T-cell (primary cell): Measurements from ENCODE around the gene ACOX3. TPM values are rescaled to one million over a fixed set of nuclear protein-coding genes. Genes with fewer than 3 reads are reported as not detected.

Experiments
- ATAC-seq, 4 experiments: fragments of 200-7000 bp in 3 of 4; fragments of 150-1000 bp in 1 of 4; cut with Tn5 transposase; replicated peaks in 1 of 4; 1 replicate in 3 of 4; 2 replicates in 1 of 4; pipeline ENCODE4 v1.10.0; 2021; ENCODE audit warnings: moderate library complexity in 3 of 4, mild to moderate bottlenecking in 2 of 4, moderate number of reproducible peaks in 1 of 4
- CTCF ChIA-PET, 2 donors: fragments of 300-600 bp; sonication (Branson Sonifier 250); formaldehyde crosslinking; loops; one replicate each; lab custom pipeline; 2022; ENCODE audit warnings: antibody characterized with exemption in 2 of 2; lab: Charles Lee
- POLR2A ChIA-PET, 2 donors: fragments of 300-600 bp; sonication (Branson Sonifier 250); formaldehyde crosslinking; loops; one replicate each; lab custom pipeline; 2022; ENCODE audit warnings: antibody characterized with exemption in 2 of 2; lab: Charles Lee
- DNase-seq, 35 experiments: peaks; one replicate each; pipeline versions ENCODE4 v3.0.0 to v3.0.0-alpha.2; 2013 to 2023
- H3K27ac ChIP-seq: one replicate; pipeline ENCODE4 v1.5.1; 2013; ENCODE audit warnings: low read length
- H3K27me3 ChIP-seq, 2 experiments: replicated peaks in 1 of 2; 1 replicate in 1 of 2; 2 replicates in 1 of 2; pipeline versions ENCODE4 v1.6.1 to v1.7.0; 2013; ENCODE audit warnings: low read length in 1 of 2, mixed read lengths in 1 of 2; ENCODE audit not compliant: control insufficient read depth in 2 of 2, insufficient read depth in 2 of 2; ENCODE audit errors: extremely low read depth in 1 of 2
- H3K36me3 ChIP-seq, 2 donors: 1 replicate in 1 of 2; 2 replicates in 1 of 2; pipeline versions ENCODE4 v1.6.1 to v1.7.0; 2013; ENCODE audit warnings: low read length in 1 of 2; ENCODE audit not compliant: control insufficient read depth in 2 of 2, insufficient read depth in 1 of 2; ENCODE audit errors: extremely low read depth in 1 of 2
- H3K4me1 ChIP-seq, 2 experiments: 1 replicate in 1 of 2; 2 replicates in 1 of 2; pipeline versions ENCODE4 v1.6.1 to v1.7.0; 2013; ENCODE audit warnings: low read length in 2 of 2, mixed read lengths in 1 of 2; ENCODE audit not compliant: insufficient read depth in 2 of 2, control insufficient read depth in 1 of 2; ENCODE audit errors: extremely low read depth in 1 of 2
- H3K4me3 ChIP-seq, 2 donors: 1 replicate in 1 of 2; 2 replicates in 1 of 2; pipeline versions ENCODE4 v1.5.1 to v1.7.0; 2013; ENCODE audit warnings: mild to moderate bottlenecking in 2 of 2, low read length in 1 of 2, moderate library complexity in 1 of 2; ENCODE audit not compliant: control insufficient read depth in 1 of 2; ENCODE audit errors: extremely low read depth in 1 of 2
- H3K9me3 ChIP-seq: 2 replicates; pipeline ENCODE4 v1.7.0; 2013
- H3K27ac Mint-ChIP-seq, 2 donors: one replicate each; pipeline ENCODE4 v1.8.0; 2020 to 2021; ENCODE audit warnings: mild to moderate bottlenecking in 2 of 2, mixed read lengths in 2 of 2
- H3K27me3 Mint-ChIP-seq, 2 donors: one replicate each; pipeline ENCODE4 v1.8.0; 2021 to 2022; ENCODE audit warnings: mixed read lengths in 2 of 2
- H3K36me3 Mint-ChIP-seq: one replicate; pipeline ENCODE4 v1.8.0; 2021; ENCODE audit warnings: mixed read lengths
- H3K4me1 Mint-ChIP-seq, 3 donors: one replicate each; pipeline ENCODE4 v1.8.0; 2020 to 2022; ENCODE audit warnings: mixed read lengths in 3 of 3, mild to moderate bottlenecking in 1 of 3
- H3K4me3 Mint-ChIP-seq, 3 donors: one replicate each; pipeline ENCODE4 v1.8.0; 2020 to 2022; ENCODE audit warnings: mild to moderate bottlenecking in 3 of 3, mixed read lengths in 3 of 3, moderate library complexity in 3 of 3
- H3K9me3 Mint-ChIP-seq, 3 donors: one replicate each; pipeline ENCODE4 v1.8.0; 2020 to 2022; ENCODE audit warnings: mixed read lengths in 3 of 3
- WGBS: methylation state at CpG from one replicate; pipeline ENCODE4 v1.1.5; 2013; ENCODE audit warnings: missing lambda C conversion rate; ENCODE audit not compliant: insufficient coverage; 5-methylcytosine and 5-hydroxymethylcytosine counted together
- total RNA-seq, 35 experiments: library from RNA in 6 of 35; stranded (reverse) in 6 of 35; fragments of 120-200 nt in 1 of 35; gene quantifications; one replicate each; pipeline versions ENCODE4 v1.2.1 to v1.2.4 and lab custom pipeline; 2013 to 2026

Gene ACOX3
- total RNA-seq, 5 donors from 2014 or later (not counting 1 experiment from before 2014, with no cell fraction given) = 9.4 to 20.7 (median 15.8) TPM

DNA sequence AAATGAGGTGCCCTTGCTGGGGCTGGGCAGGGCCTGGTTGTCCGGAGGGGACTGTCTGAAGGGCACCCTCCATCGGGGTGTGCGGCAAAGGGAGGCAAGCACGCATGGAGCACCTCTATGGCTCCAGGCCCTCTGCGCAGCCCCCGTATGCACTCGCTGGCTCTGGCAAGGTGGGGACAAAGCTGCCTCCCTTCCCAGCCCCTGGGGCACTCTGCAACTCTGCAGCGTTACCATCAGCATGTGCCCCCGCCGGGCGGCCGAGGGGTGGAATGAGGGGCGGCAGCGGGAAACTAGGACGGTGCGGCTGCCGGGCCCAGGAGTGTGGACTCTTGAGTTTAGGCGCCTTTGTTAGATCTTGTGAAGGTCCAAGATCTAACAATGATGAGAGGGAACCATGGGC is 26.5 kb upstream of the ACOX3 start:
- ChIA-PET CTCF (no interaction called here), POLR2A (no interaction called here)
- Mint-ChIP-seq H3K27ac (no peak overlapping the region), H3K36me3 (peaks cover 42% of the 10 kb centered on the region), H3K9me3 (no peaks in the 10 kb centered on the region), H3K27me3 (no peaks in the 10 kb centered on the region), H3K4me3 (no peak overlapping the region), H3K4me1 (peaks cover 0 to 3% (median 2%) of the 10 kb centered on the region in 3 donors)
- Histone ChIP-seq H3K4me3 (no peak overlapping the region), H3K27ac (no peak overlapping the region), H3K4me1 (no peaks in the 10 kb centered on the region), H3K27me3 (no peaks in the 10 kb centered on the region), H3K9me3 (no peaks in the 10 kb centered on the region), H3K36me3 (peaks cover 17 to 46% of the 10 kb centered on the region in 2 donors)
- DNase-seq (no peak), ATAC-seq (no peak)
- WGBS = 97% methylated on average over 18 of the region's 18 CpGs

DNA sequence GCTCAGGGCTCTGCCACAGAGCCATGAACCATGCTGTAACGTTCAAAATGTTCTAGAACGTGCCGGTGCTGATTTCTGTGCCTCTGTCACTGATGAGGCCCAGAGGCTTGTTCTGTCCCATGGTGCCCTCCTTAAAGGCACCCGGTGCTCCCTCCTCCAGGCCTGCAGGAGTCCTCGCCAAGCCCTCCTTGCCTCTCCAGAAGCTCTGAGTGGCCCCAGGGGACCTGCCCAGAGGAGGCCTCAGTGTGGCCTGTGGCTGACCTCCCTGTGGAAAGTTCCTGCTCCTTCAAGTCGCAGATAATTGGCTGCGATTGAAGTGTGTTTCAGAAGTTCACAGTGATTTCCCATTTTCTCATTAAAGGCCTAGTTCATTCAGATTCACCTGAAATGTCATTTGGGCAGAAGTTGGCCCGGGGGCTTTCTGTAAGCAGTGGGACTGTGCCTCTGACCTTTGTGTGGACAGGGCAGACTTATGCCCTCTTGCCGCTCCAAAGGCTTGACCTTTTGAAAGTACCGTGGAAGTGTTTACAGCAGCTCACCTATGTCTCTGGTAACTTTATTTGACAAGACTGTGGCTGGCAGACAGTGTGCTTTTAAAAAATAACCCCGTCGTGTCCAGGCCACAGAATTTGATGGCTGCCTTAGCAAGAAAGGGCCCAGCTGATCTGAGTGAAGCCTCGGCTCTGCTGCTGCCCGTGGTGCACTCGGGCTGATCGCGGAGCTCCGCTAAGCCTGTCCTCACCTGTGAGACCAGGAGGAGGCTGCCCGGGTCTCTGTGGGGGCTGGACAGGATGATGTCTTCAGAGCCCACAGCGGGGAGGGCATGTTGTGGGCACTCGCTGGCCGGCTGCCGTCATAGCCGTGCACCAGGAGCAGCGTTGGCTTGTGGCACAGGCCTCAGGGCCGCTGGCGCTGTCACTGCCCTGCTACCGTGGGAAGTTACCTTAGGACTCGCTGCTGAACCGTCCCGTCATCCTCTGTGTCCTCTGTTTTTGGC is 25.4 kb upstream of the ACOX3 start:
- H3K9me3 Mint-ChIP-seq = no peaks in the 10 kb centered on the region
- H3K4me3 ChIP-seq = no peak overlapping the region
- H3K27me3 Mint-ChIP-seq = no peaks in the 10 kb centered on the region
- H3K4me3 Mint-ChIP-seq = no peak overlapping the region
- no peaks in the 10 kb centered on the region for H3K27me3 ChIP-seq
- H3K4me1 Mint-ChIP-seq = peaks cover 0 to 3% (median 2%) of the 10 kb centered on the region in 3 donors
- H3K27ac Mint-ChIP-seq = no peak overlapping the region
- H3K27ac ChIP-seq = no peak overlapping the region
- ATAC-seq = no peak
- CTCF ChIA-PET = no interaction called here
- H3K36me3 Mint-ChIP-seq = peaks cover 46% of the 10 kb centered on the region
- H3K4me1 ChIP-seq = no peaks in the 10 kb centered on the region
- DNase-seq = no peak
- H3K36me3 ChIP-seq = peaks cover 13 to 42% of the 10 kb centered on the region in 2 donors
- POLR2A ChIA-PET = no interaction called here
- no peaks in the 10 kb centered on the region for H3K9me3 ChIP-seq
- WGBS = 97% methylated on average over 29 of the region's 31 CpGs

DNA sequence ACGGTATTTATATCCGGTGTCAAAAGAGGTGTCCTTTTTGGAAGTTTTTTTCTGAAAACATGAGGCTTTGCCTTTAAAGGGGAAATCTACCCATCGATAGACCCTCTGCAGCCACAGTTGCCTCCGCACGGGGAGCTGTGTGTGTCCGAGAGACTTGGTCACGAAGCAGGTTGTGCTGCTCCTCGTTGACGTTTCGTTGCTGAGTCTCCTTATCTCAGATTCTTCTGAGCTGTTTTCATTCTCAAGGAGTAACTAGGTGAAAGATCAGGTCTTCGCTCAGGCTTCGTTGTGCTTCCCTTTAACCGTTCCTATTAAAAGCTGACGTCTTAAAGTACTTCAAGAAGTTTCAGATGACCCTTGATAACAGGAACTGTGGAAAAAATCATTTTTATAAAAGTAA is 23.9 kb upstream of the ACOX3 start:
- peaks cover 0 to 3% (median 2%) of the 10 kb centered on the region in 3 donors for H3K4me1 Mint-ChIP-seq

DNA sequence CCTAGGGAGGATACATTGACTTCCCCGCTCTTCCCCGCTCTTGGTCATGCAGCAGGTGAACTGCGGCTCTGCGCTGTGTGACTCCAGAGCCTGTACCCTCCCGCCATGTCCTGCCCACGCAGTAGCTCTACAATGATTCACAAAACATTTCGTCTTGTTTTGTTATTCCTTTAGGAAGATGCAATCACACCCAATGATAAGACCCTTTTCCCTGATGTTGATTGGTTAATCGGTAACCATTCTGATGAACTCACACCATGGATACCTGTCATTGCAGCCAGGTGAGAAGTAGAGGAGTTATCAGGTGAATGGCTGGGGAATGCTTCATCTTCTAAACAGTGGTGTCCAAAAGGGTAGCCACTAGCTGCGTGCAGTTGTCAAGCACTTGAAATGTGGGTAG is 23.3 kb upstream of the ACOX3 start:
- no peak overlapping the region for H3K27ac Mint-ChIP-seq
- Histone ChIP-seq H3K27me3 (no peaks in the 10 kb centered on the region), H3K4me3 (no peak overlapping the region), H3K36me3 (peaks cover 13 to 50% of the 10 kb centered on the region in 2 donors), H3K27ac (no peak overlapping the region), H3K9me3 (no peaks in the 10 kb centered on the region), H3K4me1 (no peaks in the 10 kb centered on the region)
- no peaks in the 10 kb centered on the region for H3K27me3 Mint-ChIP-seq
- H3K4me1 Mint-ChIP-seq = peaks cover 0 to 3% (median 2%) of the 10 kb centered on the region in 3 donors
- no peaks in the 10 kb centered on the region for H3K9me3 Mint-ChIP-seq
- CTCF ChIA-PET = no interaction called here
- no peak for ATAC-seq
- H3K36me3 Mint-ChIP-seq = peaks cover 47% of the 10 kb centered on the region
- DNase-seq = no peak
- no peak overlapping the region for H3K4me3 Mint-ChIP-seq
- POLR2A ChIA-PET = no interaction called here
- 97% methylated on average over 6 of the region's 9 CpGs for WGBS

More for the DNA sequence above, 23.9 kb upstream of the ACOX3 start:
- POLR2A ChIA-PET = no interaction called here
- Mint-ChIP-seq H3K27ac (no peak overlapping the region), H3K4me3 (no peak overlapping the region), H3K9me3 (no peaks in the 10 kb centered on the region), H3K36me3 (peaks cover 48% of the 10 kb centered on the region), H3K27me3 (no peaks in the 10 kb centered on the region)
- Histone ChIP-seq H3K9me3 (no peaks in the 10 kb centered on the region), H3K27ac (no peak overlapping the region), H3K4me1 (no peaks in the 10 kb centered on the region), H3K36me3 (peaks cover 13 to 48% of the 10 kb centered on the region in 2 donors), H3K27me3 (no peaks in the 10 kb centered on the region), H3K4me3 (no peak overlapping the region)
- CTCF ChIA-PET = no interaction called here
- DNase-seq = no peak
- no peak for ATAC-seq
- 96% methylated on average over 11 of the region's 14 CpGs for WGBS

DNA sequence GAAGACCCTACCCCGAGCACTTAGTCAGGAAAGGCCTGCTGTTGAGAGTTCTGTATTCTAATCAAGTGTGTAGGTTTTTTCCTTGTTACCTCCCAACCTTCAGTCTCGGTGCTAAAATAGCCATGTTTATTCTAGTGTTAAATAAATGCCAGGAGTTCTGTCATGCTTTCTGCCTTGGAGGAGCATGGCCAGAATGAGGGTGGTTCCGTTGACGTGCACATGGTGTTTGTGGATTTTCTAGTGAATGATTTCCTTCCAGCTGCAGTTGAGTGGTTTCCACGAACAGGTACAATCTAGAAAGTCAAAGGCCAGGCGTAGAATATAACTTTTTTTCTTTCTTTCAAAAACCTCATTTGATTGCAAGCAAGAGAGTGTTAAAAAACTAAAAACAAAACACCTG is 21.1 kb upstream of the ACOX3 start:
- no peaks in the 10 kb centered on the region for H3K9me3 Mint-ChIP-seq
- no peak overlapping the region for H3K4me3 ChIP-seq
- ATAC-seq = no peak
- ChIA-PET CTCF (interaction anchor here in 1 of 2 donors (0.7 kb wide), 1 partner anchor 536 kb away, joined by 3 read pairs; no protein-coding TSS in a partner anchor), POLR2A (no interaction called here)
- no peak overlapping the region for H3K27ac ChIP-seq
- DNase-seq = no peak
- no peak overlapping the region for H3K4me3 Mint-ChIP-seq
- H3K36me3 ChIP-seq = peaks cover 11 to 38% of the 10 kb centered on the region in 2 donors
- no peaks in the 10 kb centered on the region for H3K27me3 ChIP-seq
- H3K4me1 ChIP-seq = no peaks in the 10 kb centered on the region
- no peaks in the 10 kb centered on the region for H3K27me3 Mint-ChIP-seq
- no peaks in the 10 kb centered on the region for H3K9me3 ChIP-seq
- peaks cover 46% of the 10 kb centered on the region for H3K36me3 Mint-ChIP-seq
- WGBS = 83% methylated on average over 1 of the region's 6 CpGs
- H3K27ac Mint-ChIP-seq = no peak overlapping the region
- no peaks in the 10 kb centered on the region for H3K4me1 Mint-ChIP-seq

DNA sequence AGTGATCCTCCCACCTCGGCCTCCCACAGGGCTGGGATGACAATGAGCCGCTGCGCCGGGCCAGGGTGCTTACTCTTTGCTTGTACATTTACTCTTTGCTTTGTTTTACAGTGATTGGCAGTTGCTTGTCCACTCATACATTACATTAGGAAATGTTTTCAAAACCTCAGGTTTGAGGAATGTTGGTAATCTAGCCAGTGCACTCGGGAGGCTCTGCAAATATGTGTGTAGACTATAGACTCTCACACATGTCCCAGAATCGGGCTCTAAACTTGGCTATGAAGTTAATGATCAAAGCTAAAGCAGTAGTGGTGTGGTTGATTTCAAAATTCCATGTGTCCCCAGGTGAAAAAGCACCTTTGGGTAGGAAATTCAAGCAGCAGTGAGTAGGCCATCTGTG is 20.6 kb upstream of the ACOX3 start:
- no peaks in the 10 kb centered on the region for H3K27me3 Mint-ChIP-seq
- no peak overlapping the region for H3K4me3 Mint-ChIP-seq
- DNase-seq (no peak), ATAC-seq (no peak)
- peaks cover 6 to 38% of the 10 kb centered on the region in 2 donors for H3K36me3 ChIP-seq
- no peaks in the 10 kb centered on the region for H3K9me3 Mint-ChIP-seq
- H3K27ac ChIP-seq = no peak overlapping the region
- WGBS = no CpG with 5 or more reads among the region's 6 CpGs
- ChIA-PET POLR2A (no interaction called here), CTCF (interaction anchor here in 1 of 2 donors (0.7 kb wide), 1 partner anchor 536 kb away, joined by 3 read pairs; no protein-coding TSS in a partner anchor)
- H3K27me3 ChIP-seq = no peaks in the 10 kb centered on the region
- H3K27ac Mint-ChIP-seq = no peak overlapping the region
- no peaks in the 10 kb centered on the region for H3K9me3 ChIP-seq
- no peaks in the 10 kb centered on the region for H3K4me1 ChIP-seq
- H3K4me3 ChIP-seq = no peak overlapping the region
- no peaks in the 10 kb centered on the region for H3K4me1 Mint-ChIP-seq
- H3K36me3 Mint-ChIP-seq = peaks cover 48% of the 10 kb centered on the region
